K562 (cell line): ENCODE results near the gene CMIP. TPM values are rescaled to one million over a fixed set of nuclear protein-coding genes. Genes with fewer than 3 reads are reported as not detected.

Source experiments
- CBX3 ChIP-seq, 2 experiments: IDR thresholded peaks; 1 replicate in 1 of 2; 2 replicates in 1 of 2; pipeline ENCODE4 v1.6.1; 2012; ENCODE audit warnings: inconsistent platforms in 2 of 2, low read length in 2 of 2, borderline replicate concordance in 1 of 2, control low read depth in 1 of 2
- CC2D1A ChIP-seq: fragments of 450-650 bp; IDR thresholded peaks from 2 replicates; pipeline ENCODE4 v1.6.1; 2017; ENCODE audit warnings: mild to moderate bottlenecking
- COPS2 ChIP-seq: fragments of 450-650 bp; conservative IDR thresholded peaks from 2 replicates; pipeline ENCODE4 v1.6.1; 2016; ENCODE audit warnings: mild to moderate bottlenecking, moderate library complexity
- CSDE1 ChIP-seq, 2 experiments: fragments of 450-650 bp; IDR thresholded peaks; 2 replicates each; pipeline ENCODE4 v1.6.1; 2016; ENCODE audit warnings: mild to moderate bottlenecking in 1 of 2
- EGR1 ChIP-seq: fragments of 450-650 bp; conservative IDR thresholded peaks from 2 replicates; pipeline ENCODE4 v1.6.1; 2017; ENCODE audit warnings: mild to moderate bottlenecking
- ELF2 ChIP-seq: fragments of 250-450 bp; sonication (Bioruptor Pico); IDR thresholded peaks from 2 replicates; pipeline ENCODE4 v1.5.0; 2021; ENCODE audit warnings: mild to moderate bottlenecking
- ETV6 ChIP-seq, 3 experiments: fragments of 150-350 bp in 1 of 3; sonication (generic) in 1 of 3; formaldehyde crosslinking in 1 of 3; IDR thresholded peaks; 2 replicates each; pipeline versions ENCODE4 v1.6.1 to v1.8.0; 2014 to 2022; ENCODE audit warnings: borderline replicate concordance in 2 of 3, low read depth in 2 of 3, antibody characterized with exemption in 1 of 3, low read length in 1 of 3, mild to moderate bottlenecking in 1 of 3, missing genetic modification reagents in 1 of 3
- FOXM1 ChIP-seq, 2 experiments: fragments of 450-650 bp in 1 of 2; sonication (generic) in 1 of 2; formaldehyde crosslinking in 1 of 2; IDR thresholded peaks; 2 replicates each; pipeline versions ENCODE4 v1.6.1 to v1.9.0; 2017 to 2022; ENCODE audit warnings: low read depth in 2 of 2, mild to moderate bottlenecking in 2 of 2, missing genetic modification reagents in 1 of 2, moderate library complexity in 1 of 2
- HIVEP1 ChIP-seq: fragments of 250-450 bp; sonication (Bioruptor Pico); IDR thresholded peaks from 2 replicates; pipeline ENCODE4 v1.4.0; 2020; ENCODE audit warnings: mild to moderate bottlenecking
- HNRNPK ChIP-seq: fragments of 200-400 bp; formaldehyde crosslinking; IDR thresholded peaks from one replicate; pipeline ENCODE4 v1.6.1; 2018; ENCODE audit warnings: mild to moderate bottlenecking, low read depth, low read length; ENCODE audit not compliant: poor library complexity, severe bottlenecking
- JUND ChIP-seq, 2 experiments: IDR thresholded peaks; 2 replicates in 1 of 2; 3 replicates in 1 of 2; pipeline ENCODE4 v1.6.1; 2011; ENCODE audit warnings: borderline replicate concordance in 2 of 2, low read depth in 2 of 2, low read length in 2 of 2, improper control_type of control experiment in 1 of 2, missing biosample characterization in 1 of 2, missing genetic modification characterization in 1 of 2, missing genetic modification reagents in 1 of 2
- MAZ ChIP-seq, 2 experiments: fragments of 450-650 bp in 1 of 2; sonication (generic) in 1 of 2; formaldehyde crosslinking; IDR thresholded peaks in 1 of 2; conservative IDR thresholded peaks in 1 of 2; 2 replicates each; pipeline versions ENCODE4 v1.4.0 to v1.5.0; 2020; ENCODE audit warnings: mild to moderate bottlenecking in 1 of 2, missing genetic modification reagents in 1 of 2
- SP1 ChIP-seq: sonication (generic); formaldehyde crosslinking; IDR thresholded peaks from 2 replicates; pipeline ENCODE4 v1.8.1; 2022; ENCODE audit warnings: mild to moderate bottlenecking, missing genetic modification reagents
- XRCC5 ChIP-seq: fragments of 200-400 bp; formaldehyde crosslinking; IDR thresholded peaks from 2 replicates; pipeline ENCODE4 v1.6.1; 2017; ENCODE audit warnings: low read depth, mild to moderate bottlenecking, low read length
- ZBTB17 ChIP-seq: fragments of 450-650 bp; formaldehyde crosslinking; IDR thresholded peaks from 2 replicates; pipeline ENCODE4 v1.4.0; 2020; ENCODE audit warnings: mild to moderate bottlenecking
- ZFPM2 ChIP-seq: fragments of 250-450 bp; sonication (Bioruptor Pico); IDR thresholded peaks from 2 replicates; pipeline ENCODE4 v1.5.1; 2022; ENCODE audit warnings: mild to moderate bottlenecking
- ZNF143 ChIP-seq: sonication (generic); formaldehyde crosslinking; IDR thresholded peaks from 2 replicates; pipeline ENCODE4 v1.9.0; 2022; ENCODE audit warnings: mild to moderate bottlenecking, missing genetic modification reagents
- ZNF551 ChIP-seq: fragments of 250-450 bp; sonication (Bioruptor Pico); IDR thresholded peaks from 2 replicates; pipeline ENCODE4 v1.5.0; 2021; ENCODE audit warnings: mild to moderate bottlenecking, moderate library complexity
- polyA plus RNA-seq, 8 experiments: library from polyadenylated mRNA; depleted of rRNA in 4 of 8; stranded (reverse) in 5 of 8; unstranded in 3 of 8; fragments of >200 nt; fragmentation: Nextera tagmentation in 2 of 8; fragmentation: Illumina TruSeq in 1 of 8; extraction: Ambion mirVana in 2 of 8; extraction: Trizol in 1 of 8; gene quantifications; 2 replicates each; pipeline versions ENCODE4 v1.2.1 to v1.2.3, GENCODE V29; 2011 to 2014; ENCODE audit warnings: inconsistent platforms in 1 of 8, missing spikeins in 1 of 8
- total RNA-seq, 7 experiments: library from RNA; depleted of rRNA in 6 of 7; stranded (reverse); fragments of >200 nt in 6 of 7; fragmentation: Illumina TruSeq in 2 of 7; extraction: Trizol in 2 of 7; gene quantifications; 2 replicates each; pipeline versions ENCODE4 v1.2.1 to v1.2.3, GENCODE V29; 2011 to 2021; ENCODE audit warnings: low replicate concordance in 1 of 7
- TF ChIP-seq, protein P1 (sequence below): sonication (generic); formaldehyde crosslinking; IDR thresholded peaks from 2 replicates; pipeline ENCODE4 v1.8.1; 2023; ENCODE audit warnings: mild to moderate bottlenecking, missing genetic modification reagents
- TF ChIP-seq, protein P2 (sequence below): fragments of 250-450 bp; sonication (Bioruptor Pico); IDR thresholded peaks from 2 replicates; pipeline ENCODE4 v1.8.0; 2021; ENCODE audit warnings: moderate library complexity, mild to moderate bottlenecking, inconsistent platforms
- TF ChIP-seq, protein P3 (sequence below): sonication (generic); formaldehyde crosslinking; IDR thresholded peaks from 2 replicates; pipeline ENCODE4 v1.8.1; 2023; ENCODE audit warnings: mild to moderate bottlenecking, missing genetic modification reagents

Gene CMIP
- total and polyA plus RNA-seq, 9 of the 15 experiments (the other 6 are each of a cell fraction or from before 2014, with no cell fraction given) = 0.94 to 82.5 (median 10.3) TPM

DNA sequence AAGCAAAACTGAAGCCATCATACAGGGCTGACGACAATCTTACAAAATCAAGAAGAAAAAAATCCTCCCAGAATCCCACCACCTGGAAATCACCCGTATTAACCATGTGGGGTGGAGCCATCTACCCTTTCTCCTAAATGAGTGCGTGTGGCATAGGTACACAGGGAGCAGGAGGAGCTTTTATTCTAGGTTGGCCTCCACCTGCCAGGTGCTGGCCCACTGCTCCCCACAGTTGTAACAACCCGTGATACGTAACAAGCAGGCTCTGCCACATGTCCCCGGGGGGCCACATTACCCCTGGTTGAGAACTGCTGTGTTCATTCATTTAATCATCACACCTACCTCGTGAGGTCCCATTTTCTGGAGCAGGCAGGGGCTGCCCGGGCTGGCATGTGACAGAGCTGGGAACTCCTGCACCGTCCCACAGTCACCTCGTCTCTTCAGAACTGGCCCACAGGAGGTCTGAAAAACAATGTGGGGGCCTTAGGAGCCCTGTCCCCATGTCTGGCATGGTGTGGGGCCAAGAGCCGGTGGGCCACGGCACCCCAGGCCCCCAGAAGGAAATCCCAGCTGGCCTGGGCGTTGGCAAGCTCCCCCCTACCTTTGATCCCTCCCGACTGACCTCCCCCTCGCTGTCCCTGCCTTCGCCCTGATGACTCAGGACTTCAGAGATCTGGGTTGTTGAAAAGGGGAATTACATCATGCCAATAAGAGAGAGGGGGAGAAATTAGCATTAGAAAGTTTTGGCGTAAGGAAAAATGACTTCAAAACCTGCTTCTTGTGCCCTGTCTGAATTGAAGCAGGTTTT lies 12.9 kb downstream of the CMIP start (continued):
- TF ChIP-seq CBX3 (IDR thresholded peaks at IDR 0.05; ENCODE audit: borderline replicate concordance in 1 of 2, low read length in 2 of 2) (0 out of 3 replicates have a peak, but pooled peaks of 1 of the 2 experiments have one; percentile 16), JUND (IDR thresholded peaks at IDR 0.05; ENCODE audit: borderline replicate concordance, low read depth, low read length) (peak; percentile 95), JUND (tag; IDR thresholded peaks at IDR 0.05; ENCODE audit: borderline replicate concordance, low read depth, low read length) (peak; percentile 94; the same call in 2 of the 3 replicates), ZNF551 (no peak), ZBTB17 (CRISPR knock-in tag) (no peak), ZFPM2 (CRISPR knock-in tag) (no peak), HNRNPK (no peak), MAZ (CRISPR knock-in tag; conservative IDR thresholded peaks at IDR 0.05 in 1 of 2, IDR thresholded peaks at IDR 0.05 in 1 of 2) (peak in 1 of 2 experiments; percentile 50; a peak in 1 of 4 replicates), SP1 (CRISPR knock-in tag) (no peak), ETV6 (IDR thresholded peaks at IDR 0.05; ENCODE audit: borderline replicate concordance in 1 of 2, low read depth in 2 of 2, low read length in 1 of 2) (no peak), ETV6 (CRISPR knock-in tag; IDR thresholded peaks at IDR 0.05; ENCODE audit: borderline replicate concordance) (no peak), CSDE1 (IDR thresholded peaks at IDR 0.05) (no peak), ELF2 (CRISPR knock-in tag) (no peak), COPS2 (no peak), FOXM1 (IDR thresholded peaks at IDR 0.05; ENCODE audit: low read depth) (no peak), FOXM1 (CRISPR knock-in tag; IDR thresholded peaks at IDR 0.05; ENCODE audit: low read depth) (no peak), ZNF143 (no peak), XRCC5 (no peak), EGR1 (peak; percentile 47), HIVEP1 (CRISPR knock-in tag) (no peak), CC2D1A (no peak)
- TF ChIP-seq, protein P1, sequence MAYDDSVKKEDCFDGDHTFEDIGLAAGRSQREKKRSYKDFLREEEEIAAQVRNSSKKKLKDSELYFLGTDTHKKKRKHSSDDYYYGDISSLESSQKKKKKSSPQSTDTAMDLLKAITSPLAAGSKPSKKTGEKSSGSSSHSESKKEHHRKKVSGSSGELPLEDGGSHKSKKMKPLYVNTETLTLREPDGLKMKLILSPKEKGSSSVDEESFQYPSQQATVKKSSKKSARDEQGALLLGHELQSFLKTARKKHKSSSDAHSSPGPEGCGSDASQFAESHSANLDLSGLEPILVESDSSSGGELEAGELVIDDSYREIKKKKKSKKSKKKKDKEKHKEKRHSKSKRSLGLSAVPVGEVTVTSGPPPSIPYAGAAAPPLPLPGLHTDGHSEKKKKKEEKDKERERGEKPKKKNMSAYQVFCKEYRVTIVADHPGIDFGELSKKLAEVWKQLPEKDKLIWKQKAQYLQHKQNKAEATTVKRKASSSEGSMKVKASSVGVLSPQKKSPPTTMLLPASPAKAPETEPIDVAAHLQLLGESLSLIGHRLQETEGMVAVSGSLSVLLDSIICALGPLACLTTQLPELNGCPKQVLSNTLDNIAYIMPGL (CRISPR knock-in tag) = no peak
- TF ChIP-seq, protein P2, sequence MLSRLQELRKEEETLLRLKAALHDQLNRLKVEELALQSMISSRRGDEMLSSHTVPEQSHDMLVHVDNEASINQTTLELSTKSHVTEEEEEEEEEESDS = no peak
- TF ChIP-seq, protein P3, sequence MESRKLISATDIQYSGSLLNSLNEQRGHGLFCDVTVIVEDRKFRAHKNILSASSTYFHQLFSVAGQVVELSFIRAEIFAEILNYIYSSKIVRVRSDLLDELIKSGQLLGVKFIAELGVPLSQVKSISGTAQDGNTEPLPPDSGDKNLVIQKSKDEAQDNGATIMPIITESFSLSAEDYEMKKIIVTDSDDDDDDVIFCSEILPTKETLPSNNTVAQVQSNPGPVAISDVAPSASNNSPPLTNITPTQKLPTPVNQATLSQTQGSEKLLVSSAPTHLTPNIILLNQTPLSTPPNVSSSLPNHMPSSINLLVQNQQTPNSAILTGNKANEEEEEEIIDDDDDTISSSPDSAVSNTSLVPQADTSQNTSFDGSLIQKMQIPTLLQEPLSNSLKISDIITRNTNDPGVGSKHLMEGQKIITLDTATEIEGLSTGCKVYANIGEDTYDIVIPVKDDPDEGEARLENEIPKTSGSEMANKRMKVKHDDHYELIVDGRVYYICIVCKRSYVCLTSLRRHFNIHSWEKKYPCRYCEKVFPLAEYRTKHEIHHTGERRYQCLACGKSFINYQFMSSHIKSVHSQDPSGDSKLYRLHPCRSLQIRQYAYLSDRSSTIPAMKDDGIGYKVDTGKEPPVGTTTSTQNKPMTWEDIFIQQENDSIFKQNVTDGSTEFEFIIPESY (CRISPR knock-in tag) = no peak
